GM21723 (cell line): Measurements from ENCODE around the gene CDH13.

Source experiments
- ATAC-seq: cut with Tn5 transposase; IDR thresholded peaks from one replicate; pipeline ENCODE4 v1.9.1; 2021; ENCODE audit warnings: mild to moderate bottlenecking, moderate library complexity; ENCODE audit not compliant: unreplicated experiment

CDH13 gene

DNA sequence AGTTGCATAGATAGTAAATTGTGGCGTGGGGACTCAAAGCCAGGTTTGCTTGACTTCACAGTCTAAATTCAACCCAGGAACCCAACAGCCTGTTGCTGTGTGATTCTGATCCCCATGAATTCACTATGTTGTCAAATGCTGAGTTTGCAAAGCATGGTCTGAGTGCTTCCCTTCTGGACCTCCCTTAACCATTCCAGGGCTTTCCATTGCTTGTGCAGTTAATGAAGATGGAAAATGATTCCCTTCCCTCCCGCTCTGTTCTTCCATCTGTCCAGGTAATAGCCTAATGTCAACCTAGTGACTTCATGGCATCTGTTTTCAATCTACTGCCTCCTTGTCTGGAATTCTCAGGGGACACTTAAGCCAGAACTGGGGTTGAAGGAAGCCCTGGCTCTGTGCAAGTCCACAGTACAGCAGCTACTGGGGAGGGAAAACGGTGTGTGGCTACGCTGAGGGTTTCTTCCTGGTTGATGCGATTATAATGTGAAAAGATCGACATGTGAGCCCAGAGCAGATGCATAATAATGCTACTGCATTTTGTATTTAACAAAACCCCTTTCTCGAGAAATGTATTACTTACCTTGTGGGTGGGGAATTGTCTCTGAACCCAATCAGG lies 206.7 kb downstream of the CDH13 start:
- no peak for ATAC-seq

GRCh38 chr16:82834151-82834815 lies 207.5 kb downstream of the CDH13 start:
- no peak for ATAC-seq

- ATAC-seq = no peak
Measured at GRCh38 chr16:82835487-82836155, 208.9 kb downstream of the CDH13 start.

DNA sequence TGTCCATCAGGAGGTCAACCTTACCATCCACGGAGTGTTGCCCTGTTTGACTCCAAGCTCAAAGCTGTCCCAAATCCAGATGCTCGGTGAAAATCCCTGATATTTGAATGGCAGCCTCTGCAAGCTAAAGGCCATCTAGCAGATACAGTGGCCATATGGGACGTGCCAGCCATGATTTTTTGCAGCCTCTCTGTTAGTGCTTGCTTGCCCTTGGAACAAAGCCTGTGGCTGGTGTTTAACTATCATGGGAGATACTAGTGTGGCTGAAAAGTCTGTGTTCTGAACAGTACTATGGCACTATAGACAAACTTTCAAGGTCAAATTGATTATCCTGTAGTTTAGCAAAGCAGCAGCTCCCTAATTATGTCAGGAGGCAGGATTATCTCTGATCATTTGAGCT lies 214.3 kb downstream of the CDH13 start:
- no peak for ATAC-seq

- ATAC-seq = no peak
Measured at GRCh38 chr16:82843606-82844271, 217.0 kb downstream of the CDH13 start.

GRCh38 chr16:82845116-82845515 lies 218.3 kb downstream of the CDH13 start:
- ATAC-seq = no peak

GRCh38 chr16:82846806-82847205 lies 220.0 kb downstream of the CDH13 start:
- no peak for ATAC-seq

GRCh38 chr16:82848013-82848412 lies 221.2 kb downstream of the CDH13 start:
- no peak for ATAC-seq

DNA sequence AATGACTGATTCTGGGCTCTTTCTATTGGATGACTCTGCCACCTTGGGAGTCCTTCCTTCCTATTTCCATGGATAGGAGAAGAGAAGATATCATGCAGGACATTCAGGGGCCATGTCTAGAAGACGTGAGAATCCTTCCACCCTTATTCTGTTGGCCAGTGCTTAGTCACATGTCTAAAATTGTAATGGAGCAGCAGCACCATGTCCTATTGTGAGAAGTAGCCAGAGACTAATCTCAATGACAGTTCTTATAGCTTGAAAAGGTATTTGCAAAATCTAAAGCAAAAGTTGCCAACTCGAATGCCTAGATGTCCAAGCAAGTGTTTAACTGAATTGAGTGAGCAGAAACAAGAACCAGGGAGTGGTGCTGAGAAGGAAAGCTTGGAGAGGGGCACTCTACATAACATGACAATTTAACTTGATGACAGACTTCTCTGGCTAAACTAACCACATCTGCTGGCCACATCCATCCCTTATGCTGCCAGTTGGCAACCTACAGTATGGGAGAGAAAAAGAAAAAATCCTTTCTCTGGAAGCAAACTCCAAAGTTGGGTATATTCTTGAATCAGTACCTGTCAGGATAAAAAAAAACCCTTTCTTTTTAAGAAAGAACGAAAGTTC lies 225.7 kb downstream of the CDH13 start:
- ATAC-seq = no peak

- ATAC-seq = no peak
Measured at GRCh38 chr16:82855471-82855870, 228.7 kb downstream of the CDH13 start.

- no peak for ATAC-seq
Measured at GRCh38 chr16:82857693-82858365, 231.1 kb downstream of the CDH13 start.

DNA sequence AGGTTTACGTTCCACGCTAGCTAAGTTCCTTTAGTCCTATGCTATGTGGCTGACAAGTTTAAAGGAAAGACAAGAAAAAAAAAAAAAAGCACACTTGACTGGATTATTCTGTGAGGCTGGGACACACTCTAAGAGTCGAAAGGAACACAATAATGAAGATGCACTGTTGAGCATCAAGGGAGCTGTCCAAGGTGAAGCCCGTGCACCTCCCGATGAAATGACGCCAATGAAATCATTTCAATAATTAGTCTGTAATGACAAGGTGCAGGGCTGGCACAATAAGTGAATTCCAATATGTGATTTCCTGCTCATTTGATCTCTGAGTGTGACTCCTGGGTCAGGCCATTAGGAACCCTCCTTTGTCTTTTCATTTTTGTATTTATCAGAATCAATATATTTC lies 232.9 kb downstream of the CDH13 start:
- no peak for ATAC-seq

DNA sequence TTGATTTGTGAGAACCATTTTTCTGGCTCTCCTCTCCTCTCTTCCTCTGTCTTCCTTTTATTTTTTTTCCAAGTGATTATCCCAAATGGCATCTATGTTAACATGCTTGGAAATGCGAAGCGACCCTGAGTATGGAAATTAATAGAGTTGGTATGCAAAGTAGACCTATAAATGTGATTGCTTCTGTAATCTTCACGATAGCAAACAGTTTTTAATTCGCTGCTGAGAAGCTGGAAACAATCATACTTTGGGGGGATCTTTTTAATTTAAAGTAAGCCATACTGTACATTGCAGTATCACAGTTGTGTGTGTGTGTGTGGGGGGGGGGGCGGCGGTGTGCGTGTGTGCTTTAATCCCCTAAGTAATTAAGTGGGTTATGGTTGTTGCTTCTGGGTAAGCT lies 233.3 kb downstream of the CDH13 start:
- no peak for ATAC-seq

- no peak for ATAC-seq
Measured at GRCh38 chr16:82862057-82862456, 235.3 kb downstream of the CDH13 start.

DNA sequence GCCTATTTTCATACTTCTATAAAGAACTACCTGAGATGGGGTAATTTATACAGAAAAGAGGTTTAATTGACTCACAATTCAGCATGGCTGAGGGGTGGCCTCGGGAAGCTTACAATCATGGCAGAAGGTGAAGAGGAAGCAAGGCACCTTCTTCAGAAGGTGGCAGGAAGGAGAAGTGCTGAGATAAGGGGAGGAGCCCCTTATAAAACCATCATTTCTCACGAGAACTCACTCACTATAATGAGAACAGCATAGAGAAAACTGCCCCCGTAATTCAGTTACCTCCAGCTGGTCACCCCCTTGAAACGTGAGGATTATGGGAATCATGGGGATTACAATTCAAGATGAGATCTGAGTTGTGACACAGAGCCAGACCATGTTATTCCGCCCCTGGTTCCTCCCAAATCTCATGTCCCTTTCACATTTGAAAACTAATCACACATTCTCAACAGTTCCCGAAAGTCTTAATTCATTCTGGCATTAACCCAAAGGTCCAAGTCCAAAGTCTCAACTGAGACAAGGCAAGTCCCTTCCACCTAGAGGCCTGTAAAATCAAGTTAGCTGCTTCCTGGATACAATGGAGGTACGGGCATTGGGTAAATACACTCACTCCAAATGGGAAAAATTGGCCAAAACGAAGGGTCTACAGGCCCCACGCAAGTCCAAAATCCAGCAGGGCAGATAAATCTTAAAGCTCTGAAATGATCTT lies 237.7 kb downstream of the CDH13 start:
- ATAC-seq = no peak

DNA sequence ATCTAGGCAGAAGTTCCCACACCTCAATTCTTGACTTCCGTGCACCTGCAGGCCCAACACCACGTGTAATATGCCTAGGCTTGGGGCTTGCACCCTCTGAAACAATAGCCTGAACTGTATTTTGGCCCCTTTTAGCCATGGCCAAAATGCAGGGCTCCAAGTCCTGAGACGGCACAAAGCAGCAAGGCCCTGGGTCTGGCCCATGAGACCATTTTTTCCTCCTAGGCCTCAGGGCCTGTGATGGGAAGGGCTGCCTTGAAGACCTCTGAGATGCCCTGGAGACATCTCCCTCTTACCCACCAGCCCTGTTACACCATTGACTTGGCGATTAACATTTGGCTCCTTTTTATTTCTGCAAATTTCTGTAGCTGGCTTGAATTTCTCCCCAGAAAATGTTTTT lies 238.6 kb downstream of the CDH13 start:
- no peak for ATAC-seq

DNA sequence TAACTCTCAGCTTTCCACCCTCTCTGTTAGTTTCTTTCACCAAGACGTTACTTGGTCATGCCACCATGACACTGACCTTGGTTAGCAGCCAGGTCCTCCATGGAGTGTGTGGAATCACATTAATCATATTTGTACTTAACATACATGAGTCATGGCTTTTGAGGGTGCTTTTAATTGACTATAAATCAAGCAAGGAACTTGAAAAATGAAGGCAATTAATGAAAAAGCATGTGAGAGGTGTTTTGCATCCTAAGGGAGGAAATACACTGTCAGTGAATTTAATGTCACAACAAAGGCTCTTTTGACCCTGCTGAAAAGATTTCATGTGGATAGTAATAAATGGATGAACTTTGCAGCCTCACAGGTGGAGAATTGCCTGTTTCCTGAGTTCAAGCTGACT lies 240.7 kb downstream of the CDH13 start:
- no peak for ATAC-seq

- ATAC-seq = no peak
Measured at GRCh38 chr16:82874271-82874670, 247.5 kb downstream of the CDH13 start.

- no peak for ATAC-seq
Measured at GRCh38 chr16:82874672-82875071, 247.9 kb downstream of the CDH13 start.

DNA sequence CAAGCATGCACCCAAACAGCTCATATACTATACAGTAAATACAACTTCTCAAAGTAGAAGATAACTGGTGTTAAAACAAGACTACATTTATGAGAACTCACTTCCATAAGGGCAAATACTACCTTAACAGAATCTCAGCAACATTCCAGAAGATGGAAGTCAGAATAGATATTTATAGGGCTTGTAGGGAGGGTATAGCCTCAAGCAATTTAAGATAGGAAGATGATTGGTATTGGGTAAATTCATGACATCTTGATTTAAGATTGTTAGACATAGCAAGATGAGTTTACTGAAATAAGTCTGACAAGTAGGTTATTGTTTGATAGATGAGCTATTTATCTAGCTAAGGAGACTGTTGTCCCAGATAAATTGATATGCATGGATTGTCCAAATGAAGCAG lies 250.2 kb downstream of the CDH13 start:
- ATAC-seq = no peak
